Parathyroid adenoma (tissue), 2 donors: ENCODE measurements around the gene ZFP37.
"Not testable (repeated sequence)": the region's sequence is repeated elsewhere in the genome, so short reads cannot be mapped to it uniquely, and the experiment has no call there.

Experiments used
- H2AFZ ChIP-seq: fragments of 300-600 bp; sonication (generic); one replicate; pipeline ENCODE4 v1.7.0; 2017; ENCODE audit warnings: antibody characterized with exemption, mild to moderate bottlenecking
- H3K27ac ChIP-seq: fragments of 300-600 bp; sonication (generic); one replicate; pipeline ENCODE4 v1.7.0; 2017
- H3K27me3 ChIP-seq: fragments of 300-600 bp; sonication (generic); one replicate; pipeline ENCODE4 v1.7.0; 2017; ENCODE audit warnings: low read length; ENCODE audit not compliant: control insufficient read depth, insufficient read depth
- H3K36me3 ChIP-seq: fragments of 300-600 bp; sonication (generic); one replicate; pipeline ENCODE4 v1.7.0; 2017; ENCODE audit warnings: low read length; ENCODE audit not compliant: control insufficient read depth, insufficient read depth
- H3K4me1 ChIP-seq: fragments of 300-600 bp; sonication (generic); one replicate; pipeline ENCODE4 v1.7.0; 2017; ENCODE audit warnings: control low read depth
- H3K4me2 ChIP-seq: fragments of 300-600 bp; sonication (generic); one replicate; pipeline ENCODE4 v1.7.0; 2017; ENCODE audit warnings: low read length
- H3K4me3 ChIP-seq: fragments of 300-600 bp; sonication (generic); one replicate; pipeline ENCODE4 v1.7.0; 2017; ENCODE audit warnings: low read depth, low read length
- H3K79me2 ChIP-seq: fragments of 300-600 bp; sonication (generic); one replicate; pipeline ENCODE4 v1.7.0; 2017; ENCODE audit warnings: control low read depth
- H3K9ac ChIP-seq: fragments of 300-600 bp; sonication (generic); one replicate; pipeline ENCODE4 v1.7.0; 2017; ENCODE audit warnings: mild to moderate bottlenecking
- H3K9me3 ChIP-seq: fragments of 300-600 bp; sonication (generic); one replicate; pipeline ENCODE4 v1.7.0; 2017; ENCODE audit warnings: low read length; ENCODE audit not compliant: control insufficient read depth
- CTCF ChIP-seq: fragments of 300-600 bp; sonication (generic); IDR thresholded peaks from one replicate; pipeline ENCODE4 v1.7.0; 2017; ENCODE audit warnings: antibody characterized with exemption, mild to moderate bottlenecking
- donor health status: primary hyperparathyroidism.

The ZFP37 gene

GRCh38 chr9:113061072-113061850, 4.7 kb upstream of the ZFP37 start:
- H3K4me2 ChIP-seq, H3K4me1 ChIP-seq, H3K79me2 ChIP-seq, H3K9me3 ChIP-seq, H2AFZ ChIP-seq, H3K4me3 ChIP-seq, H3K9ac ChIP-seq, H3K36me3 ChIP-seq, H3K27ac ChIP-seq, H3K27me3 ChIP-seq: not testable (repeated sequence)

- H3K9me3 ChIP-seq, H3K27ac ChIP-seq, H3K4me1 ChIP-seq, H3K79me2 ChIP-seq, H3K4me3 ChIP-seq, H3K27me3 ChIP-seq, H3K36me3 ChIP-seq, H3K9ac ChIP-seq, H2AFZ ChIP-seq, H3K4me2 ChIP-seq: not testable (repeated sequence)
Observed at GRCh38 chr9:113059581-113060284, 3.2 kb upstream of the ZFP37 start.

- H3K79me2 ChIP-seq: no peaks in the 10 kb centered on the region
- no peak for TF ChIP-seq CTCF
- no peaks in the 10 kb centered on the region for H3K9me3 ChIP-seq
- H3K27me3 ChIP-seq: peaks cover 4% of the 10 kb centered on the region
- H3K27ac ChIP-seq: no peak overlapping the region
- H3K9ac ChIP-seq: no peak overlapping the region
- peak overlapping the region; percentile 36 for H3K4me2 ChIP-seq
- H3K4me3 ChIP-seq: peak overlapping the region; percentile 83
- no peaks in the 10 kb centered on the region for H3K4me1 ChIP-seq
- no peaks in the 10 kb centered on the region for H3K36me3 ChIP-seq
- peak overlapping the region; percentile 86 for H2AFZ ChIP-seq
Observed at GRCh38 chr9:113057193-113057592, 669 bp upstream of the ZFP37 start.

GRCh38 chr9:113042884-113043657, 13.5 kb downstream of the ZFP37 start:
- Histone ChIP-seq H3K27me3 (no peaks in the 10 kb centered on the region), H3K9ac (no peak overlapping the region), H2AFZ (no peak overlapping the region), H3K79me2 (no peaks in the 10 kb centered on the region), H3K4me2 (no peak overlapping the region), H3K27ac (no peak overlapping the region), H3K9me3 (peaks cover 22% of the 10 kb centered on the region), H3K36me3 (peaks cover 30% of the 10 kb centered on the region), H3K4me1 (no peaks in the 10 kb centered on the region), H3K4me3 (no peak overlapping the region)
- TF ChIP-seq CTCF: no peak

- Histone ChIP-seq H3K9me3 (no peaks in the 10 kb centered on the region), H3K4me2 (no peak overlapping the region), H3K36me3 (no peaks in the 10 kb centered on the region), H3K79me2 (no peaks in the 10 kb centered on the region), H3K9ac (no peak overlapping the region), H3K4me3 (no peak overlapping the region), H3K27ac (no peak overlapping the region), H3K4me1 (no peaks in the 10 kb centered on the region), H3K27me3 (no peaks in the 10 kb centered on the region), H2AFZ (no peak overlapping the region)
- TF ChIP-seq CTCF: no peak
Observed at GRCh38 chr9:113026200-113026599, 30.3 kb downstream of the ZFP37 start.
